Caki2 (cell line): ENCODE results near the gene UBE2D3. TPM values are rescaled to one million over a fixed set of nuclear protein-coding genes. Genes with fewer than 3 reads are reported as not detected.

Source experiments
- DNase-seq: peaks from one replicate; pipeline ENCODE4 v3.0.0-alpha.2; 2015; ENCODE audit warnings: low read depth
- in situ Hi-C: cut with HindIII; loops from 2 replicates; pipeline ENCODE4 v1.10.0; 2016; ENCODE audit warnings: low sequenced_read_pairs, low pct_unique_long_range_greater_than_20kb, mixed read lengths
- total RNA-seq: library from RNA; depleted of rRNA; stranded (reverse); fragments of >200 nt; shearing (Covaris generic); gene quantifications from 2 replicates; pipeline ENCODE4 v1.2.3, GENCODE V29; 2014; ENCODE audit warnings: low replicate concordance; rRNA removed

Gene UBE2D3
- total RNA-seq, 1 experiment from 2014 or later, result 337 TPM

GRCh38 chr4:102772738-102773340, 54.5 kb downstream of the UBE2D3 start:
- in situ Hi-C loops, result no loop called here
- DNase-seq, result no peak

- DNase-seq, result no peak
- in situ Hi-C loops, result no loop called here
These were observed 62.5 kb downstream of the UBE2D3 start for GRCh38 chr4:102764901-102765300.

GRCh38 chr4:102761906-102762305, 65.4 kb downstream of the UBE2D3 start:
- no peak for DNase-seq
- in situ Hi-C loops, result no loop called here

- in situ Hi-C loops, result no loop called here
- DNase-seq, result no peak
These were observed 66.1 kb downstream of the UBE2D3 start for GRCh38 chr4:102761296-102761701.

- peak; percentile 80 for DNase-seq
- in situ Hi-C loops, result no loop called here
These were observed 66.6 kb downstream of the UBE2D3 start, which contains the start of gene MANBA for GRCh38 chr4:102760645-102761295. Gene MANBA (minus strand): TSS chr4:102760968. CDS start chr4:102760894, 74 bp downstream.

- DNase-seq, result peak; percentile 43
- in situ Hi-C loops, result no loop called here
These were observed 67.3 kb downstream of the UBE2D3 start for GRCh38 chr4:102759831-102760644.

GRCh38 chr4:102758241-102759160, 68.8 kb downstream of the UBE2D3 start:
- DNase-seq, result no peak
- in situ Hi-C loops, result no loop called here

GRCh38 chr4:102757681-102758080, 69.7 kb downstream of the UBE2D3 start:
- in situ Hi-C loops, result no loop called here
- no peak for DNase-seq

- no peak for DNase-seq
- in situ Hi-C loops, result no loop called here
These were observed 73.3 kb downstream of the UBE2D3 start for GRCh38 chr4:102754044-102754443.

- in situ Hi-C loops, result no loop called here
These were observed 75.4 kb downstream of the UBE2D3 start for GRCh38 chr4:102751941-102752340.

More at GRCh38 chr4:102751941-102752340, 75.4 kb downstream of the UBE2D3 start:
- DNase-seq, result no peak

Other genes starting within 250 kb of the UBE2D3 start
- gene MANBA, start 66.6 kb downstream of the UBE2D3 start, total RNA-seq, result 17.8 and 19.4 TPM in 2 replicates
- 57.6 and 67.3 TPM in 2 replicates for gene CISD2, start 41.4 kb upstream of the UBE2D3 start, total RNA-seq
- gene SLC9B1, start 192.2 kb upstream of the UBE2D3 start, total RNA-seq, result not detected in 2 replicates
- gene SLC9B2, start 249.2 kb upstream of the UBE2D3 start, total RNA-seq, result 0.52 TPM in 1 of 2 replicates, not detected in the other